GM23338 (cell line): ENCODE results near the gene B4GALT2. TPM values are rescaled to one million over a fixed set of nuclear protein-coding genes. Genes with fewer than 3 reads are reported as not detected.

Experiments
- ATAC-seq: fragments of 200-7000 bp; cut with Tn5 transposase; 3 replicates; pipeline ENCODE4 v1.9.1; 2020
- DNase-seq: peaks from one replicate; pipeline ENCODE4 v3.0.0-alpha.2; 2015; ENCODE audit warnings: low spot score
- H2AFZ ChIP-seq: fragments of 200-600 bp; sonication (generic); 2 replicates; pipeline ENCODE4 v1.8.0; 2016; ENCODE audit warnings: antibody characterized with exemption, mild to moderate bottlenecking, moderate library complexity
- H3F3A ChIP-seq: fragments of 200-600 bp; sonication (generic); replicated peaks from 2 replicates; pipeline ENCODE4 v1.8.0; 2017; ENCODE audit warnings: antibody characterized with exemption, mixed run types, low read depth
- H3K27ac ChIP-seq: fragments of 200-600 bp; sonication (generic); 2 replicates; pipeline ENCODE4 v1.6.1; 2016; ENCODE audit warnings: low read depth
- H3K27me3 ChIP-seq: fragments of 200-600 bp; sonication (generic); 2 replicates; pipeline ENCODE4 v1.8.0; 2016; ENCODE audit warnings: mild to moderate bottlenecking, mixed run types, moderate library complexity; ENCODE audit not compliant: insufficient read depth
- H3K36me3 ChIP-seq: fragments of 200-600 bp; sonication (generic); 2 replicates; pipeline ENCODE4 v1.8.0; 2016; ENCODE audit warnings: mild to moderate bottlenecking; ENCODE audit not compliant: insufficient read depth
- H3K4me1 ChIP-seq: fragments of 200-600 bp; sonication (generic); 2 replicates; pipeline ENCODE4 v1.8.0; 2016; ENCODE audit warnings: mild to moderate bottlenecking, moderate library complexity; ENCODE audit not compliant: insufficient read depth
- H3K4me2 ChIP-seq: fragments of 200-600 bp; sonication (generic); 2 replicates; pipeline ENCODE4 v1.7.1; 2017; ENCODE audit warnings: mixed run types
- H3K4me3 ChIP-seq: fragments of 200-600 bp; sonication (generic); 2 replicates; pipeline ENCODE4 v1.6.1; 2016; ENCODE audit warnings: mixed run types
- H3K79me2 ChIP-seq: fragments of 200-600 bp; sonication (generic); replicated peaks from 2 replicates; pipeline ENCODE4 v1.8.0; 2017; ENCODE audit warnings: mild to moderate bottlenecking; ENCODE audit not compliant: insufficient read depth
- H3K9me2 ChIP-seq: fragments of 200-600 bp; sonication (generic); 2 replicates; pipeline ENCODE4 v1.8.0; 2017; ENCODE audit not compliant: insufficient read depth
- H4K20me1 ChIP-seq: fragments of 200-600 bp; sonication (generic); replicated peaks from 2 replicates; pipeline ENCODE4 v1.8.0; 2017; ENCODE audit warnings: mild to moderate bottlenecking; ENCODE audit not compliant: insufficient read depth
- H3K27ac Mint-ChIP-seq: 2 replicates; pipeline ENCODE4 v1.8.0; 2020; ENCODE audit warnings: inconsistent platforms, mild to moderate bottlenecking, moderate library complexity, mixed read lengths
- H3K27me3 Mint-ChIP-seq: 3 replicates; pipeline ENCODE4 v1.8.0; 2022; ENCODE audit warnings: low read depth, mild to moderate bottlenecking, moderate library complexity, mixed read lengths, inconsistent platforms; ENCODE audit not compliant: insufficient read depth, poor library complexity
- H3K36me3 Mint-ChIP-seq: 3 replicates; pipeline ENCODE4 v1.8.0; 2021; ENCODE audit warnings: low read depth, mild to moderate bottlenecking, inconsistent platforms, moderate library complexity, mixed read lengths
- H3K4me1 Mint-ChIP-seq: 3 replicates; pipeline ENCODE4 v1.8.0; 2020; ENCODE audit warnings: mild to moderate bottlenecking, inconsistent platforms, mixed read lengths
- H3K4me3 Mint-ChIP-seq: 3 replicates; pipeline ENCODE4 v1.8.0; 2021; ENCODE audit warnings: moderate library complexity, mild to moderate bottlenecking, inconsistent platforms, mixed read lengths
- H3K9me3 Mint-ChIP-seq: 3 replicates; pipeline ENCODE4 v1.8.0; 2020; ENCODE audit warnings: moderate library complexity, mild to moderate bottlenecking, inconsistent platforms, mixed read lengths
- CREB1 ChIP-seq: fragments of 250-450 bp; sonication (Bioruptor Pico); IDR thresholded peaks from 2 replicates; pipeline ENCODE4 v1.5.0; 2020; ENCODE audit warnings: low read depth, mild to moderate bottlenecking, moderate library complexity
- EZH2 ChIP-seq: fragments of 200-600 bp; sonication (generic); IDR thresholded peaks from one replicate; pipeline ENCODE4 v1.8.0; 2017; ENCODE audit warnings: antibody characterized with exemption, mild to moderate bottlenecking, low read depth; ENCODE audit not compliant: unreplicated experiment
- JUNB ChIP-seq: IDR thresholded peaks from one replicate; pipeline ENCODE4 v1.6.1; 2016; ENCODE audit warnings: antibody characterized with exemption; ENCODE audit not compliant: unreplicated experiment
- REST ChIP-seq: IDR thresholded peaks from one replicate; pipeline ENCODE4 v1.6.1; 2018; ENCODE audit warnings: antibody characterized with exemption; ENCODE audit not compliant: unreplicated experiment
- STAT1 ChIP-seq: IDR thresholded peaks from one replicate; pipeline ENCODE4 v1.6.1; 2016; ENCODE audit warnings: antibody characterized with exemption; ENCODE audit not compliant: unreplicated experiment
- ZNF114 ChIP-seq: fragments of 250-450 bp; sonication (Bioruptor Pico); IDR thresholded peaks from 2 replicates; pipeline ENCODE4 v1.5.0; 2020; ENCODE audit warnings: mild to moderate bottlenecking, moderate library complexity
- polyA plus RNA-seq: library from polyadenylated mRNA; unstranded; fragments of >200 nt; fragmentation: Nextera tagmentation; extraction: Ambion mirVana; gene quantifications from 2 replicates; pipeline ENCODE4 v1.2.1, GENCODE V29; 2016
- total RNA-seq: library from RNA; depleted of rRNA; stranded (reverse); fragments of >200 nt; shearing (Covaris generic); gene quantifications from 2 replicates; pipeline ENCODE4 v1.2.3, GENCODE V29; 2014
- TF ChIP-seq, protein P1 (sequence below): fragments of 250-450 bp; sonication (Bioruptor Pico); IDR thresholded peaks from 2 replicates; pipeline ENCODE4 v1.5.0; 2020; ENCODE audit warnings: mild to moderate bottlenecking, moderate library complexity

The B4GALT2 gene
- total and polyA plus RNA-seq, 2 experiments from 2014 or later = 22.4 to 63.1 TPM

DNA sequence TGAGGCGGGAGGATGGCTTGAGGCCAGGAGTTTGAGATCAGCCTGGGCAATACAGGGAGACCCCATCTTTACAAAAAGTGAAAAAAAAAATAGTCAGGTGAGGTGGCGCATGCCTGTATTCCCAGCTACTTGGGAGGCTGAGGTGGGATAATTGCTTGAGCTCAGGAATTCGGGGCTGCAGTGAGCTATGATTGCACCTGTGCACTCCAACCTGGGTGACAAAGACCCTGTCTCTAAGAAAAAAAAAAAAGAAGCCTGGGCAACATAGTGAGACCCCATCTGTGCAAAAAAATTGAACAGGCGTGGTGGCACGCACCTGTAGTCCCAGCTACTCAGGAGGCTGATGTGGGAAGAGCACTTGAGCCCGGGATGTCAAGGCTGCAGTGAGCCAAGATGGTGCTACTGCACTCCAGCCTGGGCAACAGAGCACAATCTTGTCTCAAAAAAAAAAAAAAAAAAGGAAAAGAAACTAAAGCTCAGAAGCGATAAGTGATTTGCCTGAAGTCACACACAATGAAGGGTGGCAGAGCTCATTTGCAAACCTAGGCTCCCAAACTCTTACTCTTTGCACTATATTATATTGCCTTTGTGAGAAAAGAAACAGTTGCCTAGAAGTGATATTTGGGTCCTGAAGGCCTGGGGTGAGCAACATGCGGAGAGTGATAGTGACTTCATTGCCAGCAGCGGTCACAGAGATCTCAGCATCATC, 14.3 kb downstream of the B4GALT2 start:
- DNase-seq (no peak), ATAC-seq (no peak)
- H3K9me2 ChIP-seq = no peaks in the 10 kb centered on the region
- no peak overlapping the region for H2AFZ ChIP-seq
- H3K27ac ChIP-seq = no peak overlapping the region
- no peak overlapping the region; the same call in 1 of the 2 replicates for H3K4me3 ChIP-seq
- H4K20me1 ChIP-seq = no peaks in the 10 kb centered on the region
- H3F3A ChIP-seq = peaks cover 21% of the 10 kb centered on the region
- TF ChIP-seq STAT1 (no peak), REST (no peak), JUNB (no peak), ZNF114 (no peak), CREB1 (CRISPR knock-in tag) (no peak), EZH2 (no peak)
- TF ChIP-seq, protein P1, sequence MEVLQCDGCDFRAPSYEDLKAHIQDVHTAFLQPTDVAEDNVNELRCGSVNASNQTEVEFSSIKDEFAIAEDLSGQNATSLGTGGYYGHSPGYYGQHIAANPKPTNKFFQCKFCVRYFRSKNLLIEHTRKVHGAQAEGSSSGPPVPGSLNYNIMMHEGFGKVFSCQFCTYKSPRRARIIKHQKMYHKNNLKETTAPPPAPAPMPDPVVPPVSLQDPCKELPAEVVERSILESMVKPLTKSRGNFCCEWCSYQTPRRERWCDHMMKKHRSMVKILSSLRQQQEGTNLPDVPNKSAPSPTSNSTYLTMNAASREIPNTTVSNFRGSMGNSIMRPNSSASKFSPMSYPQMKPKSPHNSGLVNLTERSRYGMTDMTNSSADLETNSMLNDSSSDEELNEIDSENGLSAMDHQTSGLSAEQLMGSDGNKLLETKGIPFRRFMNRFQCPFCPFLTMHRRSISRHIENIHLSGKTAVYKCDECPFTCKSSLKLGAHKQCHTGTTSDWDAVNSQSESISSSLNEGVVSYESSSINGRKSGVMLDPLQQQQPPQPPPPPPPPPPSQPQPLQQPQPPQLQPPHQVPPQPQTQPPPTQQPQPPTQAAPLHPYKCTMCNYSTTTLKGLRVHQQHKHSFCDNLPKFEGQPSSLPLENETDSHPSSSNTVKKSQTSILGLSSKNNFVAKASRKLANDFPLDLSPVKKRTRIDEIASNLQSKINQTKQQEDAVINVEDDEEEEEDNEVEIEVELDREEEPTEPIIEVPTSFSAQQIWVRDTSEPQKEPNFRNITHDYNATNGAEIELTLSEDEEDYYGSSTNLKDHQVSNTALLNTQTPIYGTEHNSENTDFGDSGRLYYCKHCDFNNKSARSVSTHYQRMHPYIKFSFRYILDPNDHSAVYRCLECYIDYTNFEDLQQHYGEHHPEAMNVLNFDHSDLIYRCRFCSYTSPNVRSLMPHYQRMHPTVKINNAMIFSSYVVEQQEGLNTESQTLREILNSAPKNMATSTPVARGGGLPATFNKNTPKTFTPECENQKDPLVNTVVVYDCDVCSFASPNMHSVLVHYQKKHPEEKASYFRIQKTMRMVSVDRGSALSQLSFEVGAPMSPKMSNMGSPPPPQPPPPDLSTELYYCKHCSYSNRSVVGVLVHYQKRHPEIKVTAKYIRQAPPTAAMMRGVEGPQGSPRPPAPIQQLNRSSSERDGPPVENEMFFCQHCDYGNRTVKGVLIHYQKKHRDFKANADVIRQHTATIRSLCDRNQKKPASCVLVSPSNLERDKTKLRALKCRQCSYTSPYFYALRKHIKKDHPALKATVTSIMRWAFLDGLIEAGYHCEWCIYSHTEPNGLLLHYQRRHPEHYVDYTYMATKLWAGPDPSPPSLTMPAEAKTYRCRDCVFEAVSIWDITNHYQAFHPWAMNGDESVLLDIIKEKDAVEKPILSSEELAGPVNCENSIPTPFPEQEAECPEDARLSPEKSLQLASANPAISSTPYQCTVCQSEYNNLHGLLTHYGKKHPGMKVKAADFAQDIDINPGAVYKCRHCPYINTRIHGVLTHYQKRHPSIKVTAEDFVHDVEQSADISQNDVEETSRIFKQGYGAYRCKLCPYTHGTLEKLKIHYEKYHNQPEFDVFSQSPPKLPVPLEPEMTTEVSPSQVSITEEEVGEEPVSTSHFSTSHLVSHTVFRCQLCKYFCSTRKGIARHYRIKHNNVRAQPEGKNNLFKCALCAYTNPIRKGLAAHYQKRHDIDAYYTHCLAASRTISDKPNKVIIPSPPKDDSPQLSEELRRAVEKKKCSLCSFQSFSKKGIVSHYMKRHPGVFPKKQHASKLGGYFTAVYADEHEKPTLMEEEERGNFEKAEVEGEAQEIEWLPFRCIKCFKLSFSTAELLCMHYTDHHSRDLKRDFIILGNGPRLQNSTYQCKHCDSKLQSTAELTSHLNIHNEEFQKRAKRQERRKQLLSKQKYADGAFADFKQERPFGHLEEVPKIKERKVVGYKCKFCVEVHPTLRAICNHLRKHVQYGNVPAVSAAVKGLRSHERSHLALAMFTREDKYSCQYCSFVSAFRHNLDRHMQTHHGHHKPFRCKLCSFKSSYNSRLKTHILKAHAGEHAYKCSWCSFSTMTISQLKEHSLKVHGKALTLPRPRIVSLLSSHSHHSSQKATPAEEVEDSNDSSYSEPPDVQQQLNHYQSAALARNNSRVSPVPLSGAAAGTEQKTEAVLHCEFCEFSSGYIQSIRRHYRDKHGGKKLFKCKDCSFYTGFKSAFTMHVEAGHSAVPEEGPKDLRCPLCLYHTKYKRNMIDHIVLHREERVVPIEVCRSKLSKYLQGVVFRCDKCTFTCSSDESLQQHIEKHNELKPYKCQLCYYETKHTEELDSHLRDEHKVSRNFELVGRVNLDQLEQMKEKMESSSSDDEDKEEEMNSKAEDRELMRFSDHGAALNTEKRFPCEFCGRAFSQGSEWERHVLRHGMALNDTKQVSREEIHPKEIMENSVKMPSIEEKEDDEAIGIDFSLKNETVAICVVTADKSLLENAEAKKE (CRISPR knock-in tag) = no peak
- peaks cover 8% of the 10 kb centered on the region; the same call in 2 of the 3 replicates for H3K36me3 Mint-ChIP-seq
- H3K27ac Mint-ChIP-seq = no peak overlapping the region
- no peaks in the 10 kb centered on the region for H3K9me3 Mint-ChIP-seq
- H3K36me3 ChIP-seq = no peaks in the 10 kb centered on the region
- peaks cover 10% of the 10 kb centered on the region for H3K4me1 ChIP-seq
- H3K4me2 ChIP-seq = 0 out of 2 replicates have a peak overlapping the region, but pooled peaks have one; percentile 97
- H3K4me1 Mint-ChIP-seq = peaks cover 31% of the 10 kb centered on the region
- peaks cover 11% of the 10 kb centered on the region; the same call in 1 of the 2 replicates for H3K27me3 ChIP-seq
- H3K79me2 ChIP-seq = no peaks in the 10 kb centered on the region
- H3K27me3 Mint-ChIP-seq = peaks cover 46% of the 10 kb centered on the region
- no peak overlapping the region; the same call in 1 of the 3 replicates for H3K4me3 Mint-ChIP-seq
